Body of pancreas (tissue), 4 donors: ENCODE data around the gene ZMYND10. TPM values are rescaled to one million over a fixed set of nuclear protein-coding genes. Genes with fewer than 3 reads are reported as not detected.

ENCODE experiments used
- ATAC-seq: fragments of 150-250 bp; one replicate; pipeline ENCODE4 v1.9.1; 2016
- DNase-seq, 4 donors: peaks; one replicate each; pipeline ENCODE4 v3.0.0-alpha.2; 2019
- H3K27ac ChIP-seq, 4 donors: fragments of 200-600 bp; sonication (generic); 1 replicate in 3 of 4; 2 replicates in 1 of 4; pipeline versions ENCODE4 v1.5.1 to v1.6.1; 2016 to 2019; ENCODE audit warnings: mild to moderate bottlenecking in 1 of 4, mixed read lengths in 1 of 4, moderate library complexity in 1 of 4
- H3K27me3 ChIP-seq, 2 donors: fragments of 200-600 bp; sonication (generic); one replicate each; pipeline ENCODE4 v1.6.0; 2016; ENCODE audit warnings: mild to moderate bottlenecking in 1 of 2
- H3K36me3 ChIP-seq, 2 donors: fragments of 200-600 bp; sonication (generic); replicated peaks in 1 of 2; 2 replicates each; pipeline ENCODE4 v1.5.1; 2016; ENCODE audit warnings: low read depth in 2 of 2; ENCODE audit not compliant: insufficient read depth in 1 of 2
- H3K4me1 ChIP-seq: fragments of 200-600 bp; sonication (generic); one replicate; pipeline ENCODE4 v1.6.0; 2016
- H3K4me3 ChIP-seq, 2 donors: fragments of 200-600 bp; sonication (generic); 1 replicate in 1 of 2; 2 replicates in 1 of 2; pipeline ENCODE4 v1.5.1; 2016 to 2019
- H3K9me3 ChIP-seq, 3 donors: fragments of 200-600 bp; sonication (generic); 1 replicate in 2 of 3; 2 replicates in 1 of 3; pipeline ENCODE4 v1.5.1; 2016
- POLR2A ChIP-seq, 3 donors: fragments of 450-650 bp; IDR thresholded peaks; one replicate each; pipeline ENCODE4 v1.6.1; 2016; ENCODE audit warnings: antibody characterized with exemption in 3 of 3, mild to moderate bottlenecking in 2 of 3
- WGBS, 2 donors: methylation state at CpG; one replicate each; pipeline ENCODE4 v1.1.5; 2017; 5-methylcytosine and 5-hydroxymethylcytosine counted together
- intact Hi-C: fragments of 100-400 bp; cut with DNase I; formaldehyde crosslinking; loops from one replicate; pipeline ENCODE4 v1.15.1; 2023
- total RNA-seq, 2 donors: library from RNA; depleted of rRNA; stranded (reverse); fragments of >200 nt; gene quantifications; one replicate each; pipeline ENCODE4 v1.1.0, GENCODE V29; 2016
- TF ChIP-seq, protein P1 (sequence below), 7 experiments: fragments of 450-650 bp in 4 of 7; fragments of 200-600 bp in 3 of 7; sonication (generic) in 3 of 7; IDR thresholded peaks; one replicate each; pipeline ENCODE4 v1.5.1; 2016 to 2019; ENCODE audit warnings: antibody characterized with exemption in 7 of 7

Gene ZMYND10
- total RNA-seq, 2 donors from 2014 or later: 1.3 to 2.3 TPM

DNA sequence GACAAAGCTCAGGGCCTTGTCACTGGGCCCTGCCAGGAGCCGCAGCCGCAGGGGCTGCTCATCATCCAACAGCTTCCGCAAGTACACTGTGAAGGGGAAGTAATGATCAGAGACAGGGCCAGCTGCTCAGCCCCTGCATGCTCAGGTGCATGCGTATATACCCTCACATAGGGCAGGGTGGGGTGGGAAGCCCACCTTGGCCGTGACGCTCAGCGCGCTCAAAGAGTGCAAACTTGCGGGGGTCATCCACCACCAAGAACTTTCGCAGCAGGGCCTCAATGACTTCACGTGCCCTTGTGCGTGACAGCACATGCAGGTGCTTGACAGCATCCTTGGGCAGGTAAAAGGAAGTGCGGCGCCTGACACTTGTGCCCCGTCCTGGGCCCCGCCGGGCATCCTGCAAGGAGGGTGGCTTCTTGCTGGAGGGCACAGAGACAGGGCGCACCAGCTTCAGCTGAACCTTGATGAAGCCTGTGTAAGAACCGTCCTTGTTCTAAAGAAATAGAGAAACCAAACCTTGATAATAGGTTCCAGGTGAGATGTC lies 14.1 kb downstream of the ZMYND10 start:
- peaks cover 7 to 23% of the 10 kb centered on the region in 2 donors for H3K36me3 ChIP-seq
- no peaks in the 10 kb centered on the region for H3K9me3 ChIP-seq
- DNase-seq: no peak
- H3K27me3 ChIP-seq: no peaks in the 10 kb centered on the region
- H3K4me1 ChIP-seq: peaks cover 59% of the 10 kb centered on the region
- H3K4me3 ChIP-seq: no peak overlapping the region
- no peak for TF ChIP-seq POLR2A (IDR thresholded peaks at IDR 0.05)
- TF ChIP-seq, protein P1, sequence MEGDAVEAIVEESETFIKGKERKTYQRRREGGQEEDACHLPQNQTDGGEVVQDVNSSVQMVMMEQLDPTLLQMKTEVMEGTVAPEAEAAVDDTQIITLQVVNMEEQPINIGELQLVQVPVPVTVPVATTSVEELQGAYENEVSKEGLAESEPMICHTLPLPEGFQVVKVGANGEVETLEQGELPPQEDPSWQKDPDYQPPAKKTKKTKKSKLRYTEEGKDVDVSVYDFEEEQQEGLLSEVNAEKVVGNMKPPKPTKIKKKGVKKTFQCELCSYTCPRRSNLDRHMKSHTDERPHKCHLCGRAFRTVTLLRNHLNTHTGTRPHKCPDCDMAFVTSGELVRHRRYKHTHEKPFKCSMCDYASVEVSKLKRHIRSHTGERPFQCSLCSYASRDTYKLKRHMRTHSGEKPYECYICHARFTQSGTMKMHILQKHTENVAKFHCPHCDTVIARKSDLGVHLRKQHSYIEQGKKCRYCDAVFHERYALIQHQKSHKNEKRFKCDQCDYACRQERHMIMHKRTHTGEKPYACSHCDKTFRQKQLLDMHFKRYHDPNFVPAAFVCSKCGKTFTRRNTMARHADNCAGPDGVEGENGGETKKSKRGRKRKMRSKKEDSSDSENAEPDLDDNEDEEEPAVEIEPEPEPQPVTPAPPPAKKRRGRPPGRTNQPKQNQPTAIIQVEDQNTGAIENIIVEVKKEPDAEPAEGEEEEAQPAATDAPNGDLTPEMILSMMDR (IDR thresholded peaks at IDR 0.05): no peak
- WGBS, 2 donors: 93 to 97% methylated on average over 6 to 19 of the region's 19 CpGs
- ATAC-seq: no peak
- intact Hi-C loops: no loop called here
- H3K27ac ChIP-seq: no peak overlapping the region

DNA sequence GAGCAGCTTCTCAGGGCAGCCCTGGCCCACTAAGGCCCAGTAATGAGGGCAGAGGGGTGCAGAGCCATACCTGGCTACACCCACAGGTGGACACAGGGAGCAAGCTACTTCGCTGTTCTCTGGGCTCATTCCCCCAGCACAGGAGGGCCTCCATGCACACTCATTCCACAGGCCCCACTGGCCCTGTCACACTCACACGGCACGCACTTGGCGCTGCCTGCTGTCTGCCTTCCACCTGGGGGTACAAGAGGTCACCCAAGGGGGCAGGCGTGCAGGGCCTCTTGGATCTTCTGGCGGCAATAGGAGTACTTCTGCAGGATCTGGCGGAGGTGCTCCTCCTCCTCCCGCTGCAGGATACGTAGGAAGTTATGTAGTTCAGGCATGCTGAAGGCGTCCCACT lies 15.2 kb downstream of the ZMYND10 start:
- Histone ChIP-seq H3K4me1 (peaks cover 55% of the 10 kb centered on the region), H3K4me3 (no peak overlapping the region), H3K27ac (no peak overlapping the region), H3K36me3 (peaks cover 7 to 23% of the 10 kb centered on the region in 2 donors), H3K9me3 (no peaks in the 10 kb centered on the region), H3K27me3 (no peaks in the 10 kb centered on the region)
- intact Hi-C loops: no loop called here
- TF ChIP-seq POLR2A (IDR thresholded peaks at IDR 0.05): no peak
- TF ChIP-seq, protein P1 (IDR thresholded peaks at IDR 0.05): no peak
- DNase-seq (no peak), ATAC-seq (no peak)
- WGBS, 2 donors: 91 to 95% methylated on average over 4 to 10 of the region's 10 CpGs

DNA sequence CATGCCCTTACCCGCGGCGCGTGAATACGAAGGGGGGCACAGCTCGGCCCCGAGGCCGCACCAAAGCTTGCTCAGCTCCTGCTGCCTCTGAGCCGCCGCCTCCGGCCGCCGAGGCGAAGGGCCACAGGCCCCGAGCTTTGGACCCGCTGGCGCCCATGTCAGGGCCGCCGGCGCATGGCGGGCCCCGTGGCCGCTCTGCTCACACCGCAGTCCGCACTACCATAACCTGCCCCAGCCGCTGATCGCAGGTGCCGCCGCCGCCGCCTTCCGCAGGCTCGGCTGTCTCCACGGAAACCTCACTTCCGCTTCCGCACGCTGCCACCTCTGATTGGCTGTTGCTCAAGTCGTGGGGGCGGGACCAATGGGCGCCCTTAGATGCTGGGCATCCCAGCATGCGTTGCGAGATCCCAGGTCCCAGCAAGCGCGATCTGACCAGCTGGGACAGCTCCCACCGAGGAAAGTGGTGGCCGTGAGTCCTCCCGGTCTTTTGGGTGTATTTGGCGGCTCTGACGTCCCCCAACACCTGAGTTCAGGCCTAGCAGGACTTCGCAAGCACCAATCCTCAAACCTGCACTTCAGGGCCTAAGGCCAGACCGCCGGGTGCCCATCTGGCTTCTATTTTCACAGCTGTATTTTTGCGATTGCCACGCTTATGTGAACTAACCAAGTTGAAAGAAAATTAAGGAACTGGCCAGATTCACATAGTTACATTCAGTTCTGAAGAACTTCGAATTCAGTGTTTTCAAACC lies 17.4 kb downstream of the ZMYND10 start, which contains the start of gene TUSC2:
TSS of gene TUSC2 (minus strand) at position 281 of the 749 bp plus-strand sequence. CDS start at position 157, 124 bp downstream.
- Histone ChIP-seq H3K36me3 (peaks cover 7 to 23% of the 10 kb centered on the region in 2 donors), H3K4me1 (peaks cover 42% of the 10 kb centered on the region)

DNA sequence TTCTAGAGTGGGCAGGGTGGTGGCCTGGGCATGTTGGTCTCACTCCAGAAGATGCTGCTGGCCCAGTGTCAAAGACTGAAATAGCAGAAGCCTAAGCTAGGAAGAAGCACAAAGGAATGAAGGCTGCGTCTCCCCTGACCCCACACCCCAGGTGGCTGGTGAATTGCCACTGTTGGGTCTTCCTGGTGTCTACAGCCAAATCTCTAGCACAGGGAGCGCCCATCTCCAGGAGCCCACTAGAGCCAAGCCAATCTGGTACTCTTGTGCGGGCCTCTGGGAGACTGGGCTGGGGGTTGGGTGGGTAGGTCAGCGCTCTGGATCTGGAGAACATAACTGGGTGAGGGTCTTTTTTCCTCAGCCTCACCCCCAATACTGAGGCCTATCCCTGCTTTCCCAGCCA lies 18.4 kb downstream of the ZMYND10 start:
- Histone ChIP-seq H3K27ac (peak overlapping the region in 2 of 4 donors; percentile 73 to 78), H3K27me3 (no peaks in the 10 kb centered on the region), H3K4me1 (peaks cover 47% of the 10 kb centered on the region), H3K4me3 (peak overlapping the region in 1 of 2 donors; percentile 90), H3K36me3 (peaks cover 7 to 23% of the 10 kb centered on the region in 2 donors), H3K9me3 (no peaks in the 10 kb centered on the region)
- 53 to 60% methylated on average over 3 to 4 of the region's 4 CpGs for WGBS, 2 donors
- no peak for ATAC-seq
- intact Hi-C loops: no loop called here
- DNase-seq: no peak
- TF ChIP-seq, protein P1 (IDR thresholded peaks at IDR 0.05): no peak
- no peak for TF ChIP-seq POLR2A (IDR thresholded peaks at IDR 0.05)

More for the DNA sequence above, 17.4 kb downstream of the ZMYND10 start, which contains the start of gene TUSC2:
- H3K27ac ChIP-seq: peak within 1 kb of the TSS; percentile 50 to 94 (median 76)
- H3K4me3 ChIP-seq: peak within 1 kb of the TSS; percentile 90 to 91
- H3K27me3 ChIP-seq: no peaks in the 10 kb centered on the region
- 1 to 4% methylated on average over 5 to 54 of the region's 55 CpGs for WGBS, 2 donors
- H3K9me3 ChIP-seq: no peaks in the 10 kb centered on the region
- intact Hi-C loops: no loop called here
- DNase-seq: peak; percentile 99
- peak; percentile 97 for ATAC-seq
- peak; percentile 72 to 87 (median 86) for TF ChIP-seq POLR2A (IDR thresholded peaks at IDR 0.05)
- TF ChIP-seq, protein P1 (IDR thresholded peaks at IDR 0.05): peak in 1 of 7 experiments; percentile 8
